Adrenal gland (tissue), 12 donors: ENCODE results near the gene ZNF236. TPM values are rescaled to one million over a fixed set of nuclear protein-coding genes. Genes with fewer than 3 reads are reported as not detected.

ENCODE experiments used
- DNase-seq, 7 donors: peaks; one replicate each; pipeline ENCODE4 v3.0.0-alpha.2; 2019 to 2020
- H3K27ac ChIP-seq, 5 donors: fragments of 200-600 bp; sonication (generic) in 4 of 5; 1 replicate in 3 of 5; 2 replicates in 2 of 5; pipeline versions ENCODE4 v1.5.1 to v1.8.0; 2016 to 2020; ENCODE audit warnings: mild to moderate bottlenecking in 1 of 5
- H3K27me3 ChIP-seq: fragments of 200-600 bp; 2 replicates; pipeline ENCODE4 v1.8.0; 2021
- H3K36me3 ChIP-seq, 2 donors: fragments of 200-600 bp; replicated peaks in 1 of 2; 1 replicate in 1 of 2; 2 replicates in 1 of 2; pipeline versions ENCODE4 v1.5.1 to v1.8.0; 2018 to 2022
- H3K4me1 ChIP-seq, 2 donors: fragments of 200-600 bp; replicated peaks in 1 of 2; 1 replicate in 1 of 2; 2 replicates in 1 of 2; pipeline versions ENCODE4 v1.5.1 to v1.8.0; 2018 to 2021
- H3K4me3 ChIP-seq, 4 donors: fragments of 200-600 bp; sonication (generic) in 3 of 4; one replicate each; pipeline ENCODE4 v1.5.1; 2016 to 2018
- H3K9me3 ChIP-seq, 3 donors: fragments of 200-600 bp; sonication (generic) in 1 of 3; replicated peaks in 1 of 3; 1 replicate in 2 of 3; 2 replicates in 1 of 3; pipeline versions ENCODE4 v1.5.1 to v1.8.0; 2016 to 2021
- CTCF ChIP-seq, 6 experiments: fragments of 450-650 bp in 4 of 6; fragments of 200-600 bp in 2 of 6; sonication (generic) in 1 of 6; IDR thresholded peaks; 1 replicate in 5 of 6; 2 replicates in 1 of 6; pipeline versions ENCODE4 v1.5.1 to v1.8.0; 2016 to 2021; ENCODE audit warnings: antibody characterized with exemption in 6 of 6, mild to moderate bottlenecking in 2 of 6, moderate library complexity in 1 of 6
- POLR2A ChIP-seq, 2 donors: fragments of 450-650 bp; IDR thresholded peaks; one replicate each; pipeline ENCODE4 v1.6.1; 2017; ENCODE audit warnings: antibody characterized with exemption in 2 of 2, mild to moderate bottlenecking in 2 of 2, moderate library complexity in 1 of 2
- WGBS, 4 donors: extraction: QIAGEN DNeasy Blood & Tissue Kit in 2 of 4; methylation state at CpG; one replicate each; pipeline versions ENCODE4 v1.1.5 to v1.1.7; 2013 to 2017; 5-methylcytosine and 5-hydroxymethylcytosine counted together
- intact Hi-C, 2 donors: fragments of 100-400 bp; cut with DNase I; formaldehyde crosslinking; loops; one replicate each; pipeline versions ENCODE4 v1.14.1 to v1.15.0; 2022 to 2023
- polyA plus RNA-seq, 3 donors: library from polyadenylated mRNA; stranded (reverse); fragments of 200-250 nt in 2 of 3; fragments of 350-450 nt in 1 of 3; fragmentation: Illumina TruSeq in 1 of 3; extraction: RNeasy Lipid Tissue Mini Kit (QIAGEN cat#74804) in 1 of 3; gene quantifications; one replicate each; pipeline ENCODE4 v1.2.3, GENCODE V29; 2013 to 2014
- total RNA-seq, 9 donors: library from RNA; depleted of rRNA in 4 of 9; stranded (reverse); fragments of >200 nt in 4 of 9; fragments of 120-200 nt in 1 of 9; fragmentation: NEBNext Ultra II Directional in 1 of 9; extraction: Animal tissue kit (Norgen Biotek cat#: 25700) in 1 of 9; gene quantifications; one replicate each; pipeline versions ENCODE4 v1.1.0 to v1.2.4, GENCODE V29; 2013 to 2023
- donor health status: healthy with polysubstance abuse.
- donor health status: Bipolar disorder and iron deficiency.
- donor health status: DM: yes; HTN: yes; CAD: no.
- donor health status: DM: no; HTN: no; CAD: no.
- donor health status: DM: no; HTN: no; CAD: no.
- donor health status: DM: yes; HTN: yes; CAD: no.

ZNF236 gene
- total and polyA plus RNA-seq, 12 donors, result 2.7 to 35.2 (median 8.1) TPM

GRCh38 chr18:76999077-76999476, 176.7 kb downstream of the ZNF236 start:
- H3K4me1 ChIP-seq, result no peaks in the 10 kb centered on the region
- H3K36me3 ChIP-seq, result no peaks in the 10 kb centered on the region
- intact Hi-C loops, result loop anchor here in 1 of 2 donors (5.0 kb wide), 1 partner anchor 213 kb away; no protein-coding TSS in a partner anchor
- 83 to 88% (median 85%) methylated on average over 13 of the region's 13 CpGs for WGBS, 4 donors
- no peak overlapping the region for H3K4me3 ChIP-seq
- H3K9me3 ChIP-seq, result no peaks in the 10 kb centered on the region
- TF ChIP-seq CTCF (IDR thresholded peaks at IDR 0.05) (no peak), POLR2A (IDR thresholded peaks at IDR 0.05) (no peak)
- no peaks in the 10 kb centered on the region for H3K27me3 ChIP-seq
- no peak overlapping the region for H3K27ac ChIP-seq
- no peak for DNase-seq

GRCh38 chr18:77000527-77000926, 178.2 kb downstream of the ZNF236 start:
- peak in 6 of 7 donors; percentile 41 to 76 (median 54) for DNase-seq
- Histone ChIP-seq H3K4me1 (peaks cover 0 to 5% of the 10 kb centered on the region in 2 donors), H3K36me3 (no peaks in the 10 kb centered on the region), H3K9me3 (no peaks in the 10 kb centered on the region), H3K4me3 (no peak overlapping the region), H3K27ac (no peak overlapping the region), H3K27me3 (no peaks in the 10 kb centered on the region)
- WGBS, 4 donors, result 14 to 21% (median 17%) methylated on average over 11 of the region's 11 CpGs
- TF ChIP-seq POLR2A (IDR thresholded peaks at IDR 0.05) (no peak), CTCF (IDR thresholded peaks at IDR 0.05) (peak; percentile 84 to 98 (median 96))
- intact Hi-C loops, result loop anchor here in 1 of 2 donors (10.0 kb wide), 1 partner anchor 204 kb away; no protein-coding TSS in a partner anchor

- peaks cover 0 to 5% of the 10 kb centered on the region in 2 donors for H3K4me1 ChIP-seq
- intact Hi-C loops, result loop anchor here in 1 of 2 donors (10.0 kb wide), 1 partner anchor 204 kb away; no protein-coding TSS in a partner anchor
- no peaks in the 10 kb centered on the region for H3K36me3 ChIP-seq
- no peak for DNase-seq
- H3K27ac ChIP-seq, result no peak overlapping the region
- no peak overlapping the region for H3K4me3 ChIP-seq
- no peaks in the 10 kb centered on the region for H3K27me3 ChIP-seq
- TF ChIP-seq CTCF (IDR thresholded peaks at IDR 0.05) (no peak), POLR2A (IDR thresholded peaks at IDR 0.05) (no peak)
- 72 to 79% (median 76%) methylated on average over 14 to 19 of the region's 19 CpGs for WGBS, 4 donors
- no peaks in the 10 kb centered on the region for H3K9me3 ChIP-seq
Observed at GRCh38 chr18:77001041-77001440, 178.7 kb downstream of the ZNF236 start.

GRCh38 chr18:77001979-77002378, 179.6 kb downstream of the ZNF236 start:
- intact Hi-C loops, result loop anchor here in 1 of 2 donors (10.0 kb wide), 1 partner anchor 203 kb away; no protein-coding TSS in a partner anchor
- WGBS, 4 donors, result 86 to 88% (median 87%) methylated on average over 7 of the region's 7 CpGs
- no peaks in the 10 kb centered on the region for H3K36me3 ChIP-seq
- no peak overlapping the region for H3K27ac ChIP-seq
- DNase-seq, result no peak
- no peak overlapping the region for H3K4me3 ChIP-seq
- no peaks in the 10 kb centered on the region for H3K9me3 ChIP-seq
- H3K4me1 ChIP-seq, result peaks cover 0 to 5% of the 10 kb centered on the region in 2 donors
- TF ChIP-seq POLR2A (IDR thresholded peaks at IDR 0.05) (no peak), CTCF (IDR thresholded peaks at IDR 0.05) (no peak)
- H3K27me3 ChIP-seq, result no peaks in the 10 kb centered on the region
